ENCODE data around the gene HDAC4. TPM values are rescaled to one million over a fixed set of nuclear protein-coding genes. Genes with fewer than 3 reads are reported as not detected.

The HDAC4 gene
- polyA plus RNA-seq, 5 donors, result 7.9 to 11.8 (median 10.9) TPM

- DNase-seq, result no peak
Measured at GRCh38 chr2:239015901-239016675, 384.7 kb downstream of the HDAC4 start.

- no peak for DNase-seq
Measured at GRCh38 chr2:239015218-239015900, 385.5 kb downstream of the HDAC4 start.

GRCh38 chr2:239014458-239015217 is 386.2 kb downstream of the HDAC4 start:
- DNase-seq, result no peak

DNA sequence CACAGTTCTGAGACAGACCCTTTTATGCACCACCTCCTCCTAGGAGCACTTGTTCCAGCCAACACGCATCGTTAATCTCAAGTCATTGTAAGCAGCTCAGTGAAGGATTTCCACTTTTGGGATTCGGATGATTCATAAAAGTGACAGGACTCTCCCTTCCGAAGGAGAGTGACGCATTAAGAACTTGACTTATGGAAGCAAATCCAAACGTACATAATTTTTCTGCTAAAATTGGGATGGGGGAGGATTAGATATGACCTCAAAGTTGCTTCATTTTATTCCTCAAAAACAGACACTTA is 387.2 kb downstream of the HDAC4 start:
- DNase-seq, result no peak

DNA sequence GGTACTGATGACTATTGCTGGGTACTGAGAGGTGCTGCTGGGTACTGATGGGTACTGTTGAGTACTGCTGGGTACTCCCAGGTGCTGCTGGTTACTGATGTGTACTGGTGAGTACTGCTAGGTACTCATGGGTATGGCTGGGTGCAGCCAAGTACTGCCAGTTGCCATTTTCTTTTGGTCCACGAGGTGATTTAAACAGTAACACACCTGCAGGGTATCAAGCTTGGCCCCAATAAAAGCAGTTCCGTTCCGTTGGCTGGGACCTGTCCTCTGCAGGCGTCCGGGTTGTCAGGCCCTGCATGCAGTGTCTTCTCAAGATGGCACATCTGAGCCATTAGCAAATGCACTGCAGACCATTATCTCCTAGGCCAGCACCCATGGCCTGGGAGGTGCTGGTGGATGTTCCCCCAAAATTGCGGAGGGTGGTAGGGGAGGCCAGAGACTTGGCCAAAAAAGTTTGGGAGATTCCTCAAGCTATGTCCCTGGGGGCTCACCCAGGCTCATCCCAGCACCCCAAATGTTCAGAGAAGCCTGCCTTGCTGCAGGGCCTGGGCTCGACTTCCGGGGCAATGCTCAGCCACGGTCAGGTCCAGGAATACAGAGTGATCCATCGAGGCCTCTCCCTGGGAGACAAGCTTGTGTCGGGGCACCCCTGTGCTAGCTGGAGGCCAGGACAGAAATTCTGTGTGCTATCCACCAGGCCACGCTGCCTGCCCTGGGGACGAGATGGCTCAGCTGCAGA is 387.7 kb downstream of the HDAC4 start:
- no peak for DNase-seq

GRCh38 chr2:239012228-239012627 is 388.6 kb downstream of the HDAC4 start:
- no peak for DNase-seq

GRCh38 chr2:239009589-239009961 is 391.2 kb downstream of the HDAC4 start:
- DNase-seq, result no peak

- no peak for DNase-seq
Measured at GRCh38 chr2:239008677-239009588, 391.9 kb downstream of the HDAC4 start.

DNA sequence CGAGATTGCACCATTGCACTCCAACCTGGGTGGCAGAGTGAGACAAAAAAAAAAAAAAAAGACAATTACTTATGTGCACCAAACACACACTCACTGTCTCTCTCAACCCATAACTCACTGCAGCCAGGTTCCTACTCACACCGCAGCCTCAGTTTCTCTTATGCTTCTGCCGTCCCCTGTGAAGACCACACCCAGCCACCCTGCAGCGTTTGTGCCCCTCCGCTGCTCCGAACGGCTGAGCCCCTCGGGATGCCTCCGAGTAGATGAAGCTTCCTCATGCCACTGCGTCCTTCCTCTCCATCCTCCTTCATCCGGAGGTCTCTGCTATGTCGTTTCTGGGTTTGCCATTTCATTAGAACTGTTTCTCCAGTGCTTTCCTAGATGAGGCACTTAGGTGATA is 392.8 kb downstream of the HDAC4 start:
- no peak for DNase-seq

- no peak for DNase-seq
Measured at GRCh38 chr2:239006622-239007285, 394.1 kb downstream of the HDAC4 start.

- no peak for DNase-seq
Measured at GRCh38 chr2:239005586-239005985, 395.2 kb downstream of the HDAC4 start.

DNA sequence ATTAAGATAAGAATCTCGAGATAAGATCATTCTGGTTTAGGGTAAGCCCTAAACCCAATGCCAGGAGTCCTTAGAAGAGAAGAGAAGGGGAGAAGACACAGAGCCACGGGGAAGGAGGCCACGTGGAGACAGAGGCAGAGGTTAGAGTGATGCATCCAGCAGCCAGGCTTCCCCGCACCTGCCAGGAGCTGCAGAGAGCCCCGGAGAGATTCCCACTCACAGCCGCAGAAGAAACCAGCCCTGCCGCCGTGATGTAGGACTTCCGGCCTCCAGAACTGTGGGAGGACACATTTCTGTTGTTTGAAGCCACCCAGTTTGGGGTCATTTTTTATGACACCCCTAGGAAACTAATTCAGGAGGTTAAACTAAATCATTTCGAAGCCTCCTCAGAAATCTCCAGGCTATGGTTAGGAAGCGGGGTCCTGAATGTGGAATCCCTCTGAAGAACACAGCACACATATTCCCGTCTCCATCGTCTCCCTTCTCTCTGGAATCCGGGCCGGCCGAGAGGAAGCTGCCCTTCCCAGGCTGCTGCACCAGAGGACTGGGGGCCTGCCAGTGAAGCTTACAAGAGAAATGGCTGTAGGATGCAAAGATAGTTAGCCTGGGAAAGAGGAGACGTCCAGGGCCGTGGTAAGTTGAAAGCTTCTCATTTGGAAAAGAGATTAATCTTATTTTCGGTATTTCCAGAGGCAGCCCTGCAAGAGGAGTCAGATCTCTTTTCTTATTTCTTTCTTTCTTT is 396.4 kb downstream of the HDAC4 start:
- DNase-seq, result no peak

- DNase-seq, result no peak
Measured at GRCh38 chr2:239003624-239004273, 397.1 kb downstream of the HDAC4 start.

GRCh38 chr2:239002954-239003623 is 397.7 kb downstream of the HDAC4 start:
- DNase-seq, result peak; percentile 44 to 56

DNA sequence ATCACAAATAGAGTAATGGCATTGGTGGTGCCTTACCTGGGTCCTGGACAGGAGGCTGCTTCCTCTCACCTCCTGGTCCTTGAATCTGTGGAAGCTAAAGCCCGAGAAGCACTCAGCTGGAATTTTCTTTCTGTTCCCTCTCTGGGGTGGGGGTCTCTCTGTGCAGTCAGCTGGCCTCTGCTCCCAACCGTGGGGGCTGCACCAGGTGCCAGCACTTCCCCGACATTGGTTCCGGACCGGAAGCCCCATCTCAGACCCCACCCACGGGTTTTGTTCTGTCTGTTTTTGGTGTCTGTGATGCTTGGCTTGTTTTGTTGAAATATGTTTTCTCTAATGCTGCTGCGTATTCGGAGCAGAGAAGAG is 398.2 kb downstream of the HDAC4 start:
- no peak for DNase-seq

GRCh38 chr2:239001794-239002193 is 399.0 kb downstream of the HDAC4 start:
- no peak for DNase-seq

DNA sequence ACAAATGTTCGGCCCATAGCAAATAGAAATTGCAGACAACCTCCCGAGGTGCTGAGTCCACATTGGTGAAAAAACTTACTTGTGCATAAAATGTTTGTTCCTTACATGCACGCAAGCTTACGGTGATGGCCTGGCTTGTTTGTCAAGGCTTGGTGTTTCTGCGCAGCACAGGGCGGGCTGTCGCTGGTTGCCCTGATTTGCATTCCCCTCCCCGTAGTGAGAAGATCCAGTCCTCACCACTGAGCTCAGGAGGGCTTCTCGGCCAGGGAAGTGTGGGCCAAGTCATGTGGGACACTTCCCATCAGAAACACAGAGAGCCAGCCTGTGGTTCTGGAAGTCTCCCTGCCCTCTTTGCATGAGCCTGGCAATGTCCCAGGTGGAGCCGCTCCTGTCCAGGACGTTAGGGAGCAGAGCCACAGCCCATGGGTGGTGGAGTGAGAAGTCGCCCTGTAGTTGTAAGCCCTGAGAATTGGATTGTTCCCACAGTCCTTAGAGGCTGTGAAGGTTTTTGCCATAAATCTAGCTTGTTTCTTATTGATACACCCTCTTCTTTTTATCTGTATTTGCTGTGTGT is 400.2 kb downstream of the HDAC4 start:
- DNase-seq, result no peak

DNA sequence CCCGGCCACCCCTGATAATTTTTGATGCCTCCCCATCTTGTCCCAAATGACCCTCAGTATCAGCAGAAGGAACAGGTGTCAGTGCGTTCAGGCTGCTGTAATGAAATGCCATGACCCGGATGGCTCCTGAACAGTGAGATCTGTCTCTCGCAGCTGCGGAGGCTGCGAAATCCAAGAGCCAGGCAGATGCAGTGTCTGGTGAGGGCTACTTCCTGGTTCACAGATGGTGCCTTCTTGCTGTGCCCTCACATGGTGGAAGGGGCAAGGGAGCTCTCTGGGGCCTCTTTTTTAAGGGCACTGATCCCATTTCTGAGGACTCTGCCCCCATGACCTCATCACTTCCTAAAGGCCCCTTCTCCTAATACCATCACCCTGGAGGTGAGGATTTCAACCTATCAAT is 400.7 kb downstream of the HDAC4 start:
- DNase-seq, result no peak

All from right lung (tissue), 5 donors.